WTC11 (cell line): ENCODE data around the gene TRAF2. TPM values are rescaled to one million over a fixed set of nuclear protein-coding genes. Genes with fewer than 3 reads are reported as not detected.

Source experiments
- ARID4B ChIP-seq: sonication (generic); formaldehyde crosslinking; IDR thresholded peaks from 2 replicates; pipeline ENCODE4 v1.8.0; 2023; ENCODE audit warnings: missing genetic modification reagents, mild to moderate bottlenecking, borderline replicate concordance
- ATF3 ChIP-seq: sonication (generic); formaldehyde crosslinking; conservative IDR thresholded peaks from 2 replicates; pipeline ENCODE4 v1.8.1; 2022; ENCODE audit warnings: mild to moderate bottlenecking, missing genetic modification reagents
- CREB1 ChIP-seq: sonication (generic); formaldehyde crosslinking; IDR thresholded peaks from 2 replicates; pipeline ENCODE4 v1.8.0; 2023; ENCODE audit warnings: mild to moderate bottlenecking, missing genetic modification reagents
- EMX1 ChIP-seq: fragments of 250-450 bp; sonication (Bioruptor Pico); IDR thresholded peaks from 2 replicates; pipeline ENCODE4 v1.8.0; 2021; ENCODE audit warnings: mild to moderate bottlenecking
- FOXJ3 ChIP-seq: sonication (generic); formaldehyde crosslinking; IDR thresholded peaks from 2 replicates; pipeline ENCODE4 v1.9.0; 2021; ENCODE audit warnings: missing genetic modification reagents, mild to moderate bottlenecking, borderline replicate concordance
- FOXP1 ChIP-seq: sonication (generic); formaldehyde crosslinking; IDR thresholded peaks from 2 replicates; pipeline ENCODE4 v1.8.0; 2022; ENCODE audit warnings: missing genetic modification reagents, mild to moderate bottlenecking, moderate library complexity, borderline replicate concordance
- GTF2I ChIP-seq: fragments of 250-450 bp; sonication (Bioruptor Pico); conservative IDR thresholded peaks from 2 replicates; pipeline ENCODE4 v1.4.0; 2021; ENCODE audit warnings: mild to moderate bottlenecking
- HMGXB4 ChIP-seq: sonication (generic); formaldehyde crosslinking; IDR thresholded peaks from 2 replicates; pipeline ENCODE4 v1.8.1; 2023; ENCODE audit warnings: mild to moderate bottlenecking, moderate library complexity, missing genetic modification reagents
- IRF2 ChIP-seq: sonication (generic); formaldehyde crosslinking; IDR thresholded peaks from 2 replicates; pipeline ENCODE4 v1.8.0; 2022; ENCODE audit warnings: low read depth, missing genetic modification reagents, borderline replicate concordance
- JAZF1 ChIP-seq: fragments of 250-450 bp; sonication (Bioruptor Pico); IDR thresholded peaks from 2 replicates; pipeline ENCODE4 v1.9.0; 2021; ENCODE audit warnings: moderate library complexity, mild to moderate bottlenecking, inconsistent platforms
- NR3C1 ChIP-seq: sonication (generic); formaldehyde crosslinking; conservative IDR thresholded peaks from 2 replicates; pipeline ENCODE4 v1.8.1; 2023; ENCODE audit warnings: low read depth, mild to moderate bottlenecking, missing genetic modification reagents
- OVOL2 ChIP-seq: fragments of 250-450 bp; sonication (Bioruptor Pico); IDR thresholded peaks from 2 replicates; pipeline ENCODE4 v1.9.0; 2021; ENCODE audit warnings: mild to moderate bottlenecking, borderline replicate concordance
- SMAD4 ChIP-seq: sonication (generic); formaldehyde crosslinking; IDR thresholded peaks from 2 replicates; pipeline ENCODE4 v1.8.0; 2022; ENCODE audit warnings: mild to moderate bottlenecking, missing genetic modification reagents
- SOX15 ChIP-seq: fragments of 250-450 bp; sonication (Bioruptor Pico); IDR thresholded peaks from 2 replicates; pipeline ENCODE4 v1.9.0; 2021; ENCODE audit warnings: mild to moderate bottlenecking
- SP1 ChIP-seq: sonication (generic); formaldehyde crosslinking; conservative IDR thresholded peaks from 2 replicates; pipeline ENCODE4 v1.8.1; 2022; ENCODE audit warnings: missing genetic modification reagents
- TEAD4 ChIP-seq: sonication (generic); formaldehyde crosslinking; IDR thresholded peaks from 2 replicates; pipeline ENCODE4 v1.8.0; 2022; ENCODE audit warnings: mild to moderate bottlenecking, missing genetic modification reagents
- ZBTB21 ChIP-seq: sonication (generic); formaldehyde crosslinking; IDR thresholded peaks from 2 replicates; pipeline ENCODE4 v1.8.1; 2023; ENCODE audit warnings: mild to moderate bottlenecking, missing genetic modification reagents, borderline replicate concordance
- ZNF232 ChIP-seq: sonication (generic); formaldehyde crosslinking; IDR thresholded peaks from 2 replicates; pipeline ENCODE4 v1.8.0; 2022; ENCODE audit warnings: mild to moderate bottlenecking, missing genetic modification reagents
- ZNF317 ChIP-seq: sonication (generic); formaldehyde crosslinking; IDR thresholded peaks from 2 replicates; pipeline ENCODE4 v1.8.1; 2023; ENCODE audit warnings: low read depth, mild to moderate bottlenecking, moderate library complexity, missing genetic modification reagents, borderline replicate concordance
- ZNF416 ChIP-seq: fragments of 250-450 bp; sonication (Bioruptor Pico); IDR thresholded peaks from 2 replicates; pipeline ENCODE4 v1.9.0; 2021; ENCODE audit warnings: mild to moderate bottlenecking, inconsistent platforms
- total RNA-seq: library from RNA; stranded (reverse); gene quantifications from 3 replicates; pipeline ENCODE4 v1.2.3, GENCODE V29; 2021
- TF ChIP-seq, protein P1 (sequence below): sonication (generic); formaldehyde crosslinking; IDR thresholded peaks from 2 replicates; pipeline ENCODE4 v1.8.1; 2022; ENCODE audit warnings: mild to moderate bottlenecking, moderate library complexity, missing genetic modification reagents
- TF ChIP-seq, protein P2 (sequence below): sonication (generic); formaldehyde crosslinking; IDR thresholded peaks from 2 replicates; pipeline ENCODE4 v1.8.0; 2022; ENCODE audit warnings: missing genetic modification reagents
- TF ChIP-seq, protein P3 (sequence below): fragments of 250-450 bp; sonication (Bioruptor Pico); IDR thresholded peaks from 2 replicates; pipeline ENCODE4 v1.9.0; 2021; ENCODE audit warnings: mild to moderate bottlenecking
- TF ChIP-seq, protein P4 (sequence below): sonication (generic); formaldehyde crosslinking; IDR thresholded peaks from 2 replicates; pipeline ENCODE4 v1.8.0; 2022; ENCODE audit warnings: mild to moderate bottlenecking, missing genetic modification reagents
- TF ChIP-seq, protein P5 (sequence below): sonication (generic); formaldehyde crosslinking; IDR thresholded peaks from 2 replicates; pipeline ENCODE4 v1.8.1; 2022; ENCODE audit warnings: missing genetic modification reagents, borderline replicate concordance

The TRAF2 gene
- total RNA-seq, 1 experiment from 2014 or later, result 55.0 TPM

GRCh38 chr9:136849038-136849959 lies 37.0 kb upstream of the TRAF2 start, which contains the start of gene PHPT1 (continued):
- TF ChIP-seq, protein P1, sequence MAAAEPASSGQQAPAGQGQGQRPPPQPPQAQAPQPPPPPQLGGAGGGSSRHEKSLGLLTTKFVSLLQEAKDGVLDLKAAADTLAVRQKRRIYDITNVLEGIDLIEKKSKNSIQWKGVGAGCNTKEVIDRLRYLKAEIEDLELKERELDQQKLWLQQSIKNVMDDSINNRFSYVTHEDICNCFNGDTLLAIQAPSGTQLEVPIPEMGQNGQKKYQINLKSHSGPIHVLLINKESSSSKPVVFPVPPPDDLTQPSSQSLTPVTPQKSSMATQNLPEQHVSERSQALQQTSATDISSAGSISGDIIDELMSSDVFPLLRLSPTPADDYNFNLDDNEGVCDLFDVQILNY (CRISPR knock-in tag), result peak; percentile 85; the same call in 1 of the 2 replicates
- TF ChIP-seq, protein P2, sequence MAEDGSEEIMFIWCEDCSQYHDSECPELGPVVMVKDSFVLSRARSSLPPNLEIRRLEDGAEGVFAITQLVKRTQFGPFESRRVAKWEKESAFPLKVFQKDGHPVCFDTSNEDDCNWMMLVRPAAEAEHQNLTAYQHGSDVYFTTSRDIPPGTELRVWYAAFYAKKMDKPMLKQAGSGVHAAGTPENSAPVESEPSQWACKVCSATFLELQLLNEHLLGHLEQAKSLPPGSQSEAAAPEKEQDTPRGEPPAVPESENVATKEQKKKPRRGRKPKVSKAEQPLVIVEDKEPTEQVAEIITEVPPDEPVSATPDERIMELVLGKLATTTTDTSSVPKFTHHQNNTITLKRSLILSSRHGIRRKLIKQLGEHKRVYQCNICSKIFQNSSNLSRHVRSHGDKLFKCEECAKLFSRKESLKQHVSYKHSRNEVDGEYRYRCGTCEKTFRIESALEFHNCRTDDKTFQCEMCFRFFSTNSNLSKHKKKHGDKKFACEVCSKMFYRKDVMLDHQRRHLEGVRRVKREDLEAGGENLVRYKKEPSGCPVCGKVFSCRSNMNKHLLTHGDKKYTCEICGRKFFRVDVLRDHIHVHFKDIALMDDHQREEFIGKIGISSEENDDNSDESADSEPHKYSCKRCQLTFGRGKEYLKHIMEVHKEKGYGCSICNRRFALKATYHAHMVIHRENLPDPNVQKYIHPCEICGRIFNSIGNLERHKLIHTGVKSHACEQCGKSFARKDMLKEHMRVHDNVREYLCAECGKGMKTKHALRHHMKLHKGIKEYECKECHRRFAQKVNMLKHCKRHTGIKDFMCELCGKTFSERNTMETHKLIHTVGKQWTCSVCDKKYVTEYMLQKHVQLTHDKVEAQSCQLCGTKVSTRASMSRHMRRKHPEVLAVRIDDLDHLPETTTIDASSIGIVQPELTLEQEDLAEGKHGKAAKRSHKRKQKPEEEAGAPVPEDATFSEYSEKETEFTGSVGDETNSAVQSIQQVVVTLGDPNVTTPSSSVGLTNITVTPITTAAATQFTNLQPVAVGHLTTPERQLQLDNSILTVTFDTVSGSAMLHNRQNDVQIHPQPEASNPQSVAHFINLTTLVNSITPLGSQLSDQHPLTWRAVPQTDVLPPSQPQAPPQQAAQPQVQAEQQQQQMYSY (CRISPR knock-in tag), result peak; percentile 88
- 0 out of 2 replicates have a peak, but pooled peaks have one; percentile 32 for TF ChIP-seq ZNF232 (CRISPR knock-in tag)
- no peak for TF ChIP-seq TEAD4 (CRISPR knock-in tag)
- no peak; the same call in 1 of the 2 replicates for TF ChIP-seq OVOL2 (CRISPR knock-in tag)
- peak; percentile 82; the same call in 1 of the 2 replicates for TF ChIP-seq ARID4B
- no peak for TF ChIP-seq SOX15
- peak; percentile 30; the same call in 1 of the 2 replicates for TF ChIP-seq HMGXB4 (CRISPR knock-in tag)
- peak; percentile 78 for TF ChIP-seq SP1
- no peak for TF ChIP-seq FOXJ3
- no peak for TF ChIP-seq ZNF317 (CRISPR knock-in tag)
- TF ChIP-seq SMAD4 (CRISPR knock-in tag), result no peak
- peak; percentile 94 for TF ChIP-seq ATF3
- TF ChIP-seq FOXP1 (CRISPR knock-in tag), result no peak
- TF ChIP-seq, protein P3, sequence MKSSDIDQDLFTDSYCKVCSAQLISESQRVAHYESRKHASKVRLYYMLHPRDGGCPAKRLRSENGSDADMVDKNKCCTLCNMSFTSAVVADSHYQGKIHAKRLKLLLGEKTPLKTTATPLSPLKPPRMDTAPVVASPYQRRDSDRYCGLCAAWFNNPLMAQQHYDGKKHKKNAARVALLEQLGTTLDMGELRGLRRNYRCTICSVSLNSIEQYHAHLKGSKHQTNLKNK, result peak; percentile 66; the same call in 1 of the 2 replicates
- TF ChIP-seq CREB1 (CRISPR knock-in tag), result no peak
- no peak for TF ChIP-seq GTF2I (CRISPR knock-in tag)
- TF ChIP-seq ZNF416 (CRISPR knock-in tag), result 0 out of 2 replicates have a peak, but pooled peaks have one; percentile 81
- TF ChIP-seq, protein P4, sequence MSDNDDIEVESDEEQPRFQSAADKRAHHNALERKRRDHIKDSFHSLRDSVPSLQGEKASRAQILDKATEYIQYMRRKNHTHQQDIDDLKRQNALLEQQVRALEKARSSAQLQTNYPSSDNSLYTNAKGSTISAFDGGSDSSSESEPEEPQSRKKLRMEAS (CRISPR knock-in tag), result peak; percentile 93
- TF ChIP-seq NR3C1, result no peak
- TF ChIP-seq, protein P5, sequence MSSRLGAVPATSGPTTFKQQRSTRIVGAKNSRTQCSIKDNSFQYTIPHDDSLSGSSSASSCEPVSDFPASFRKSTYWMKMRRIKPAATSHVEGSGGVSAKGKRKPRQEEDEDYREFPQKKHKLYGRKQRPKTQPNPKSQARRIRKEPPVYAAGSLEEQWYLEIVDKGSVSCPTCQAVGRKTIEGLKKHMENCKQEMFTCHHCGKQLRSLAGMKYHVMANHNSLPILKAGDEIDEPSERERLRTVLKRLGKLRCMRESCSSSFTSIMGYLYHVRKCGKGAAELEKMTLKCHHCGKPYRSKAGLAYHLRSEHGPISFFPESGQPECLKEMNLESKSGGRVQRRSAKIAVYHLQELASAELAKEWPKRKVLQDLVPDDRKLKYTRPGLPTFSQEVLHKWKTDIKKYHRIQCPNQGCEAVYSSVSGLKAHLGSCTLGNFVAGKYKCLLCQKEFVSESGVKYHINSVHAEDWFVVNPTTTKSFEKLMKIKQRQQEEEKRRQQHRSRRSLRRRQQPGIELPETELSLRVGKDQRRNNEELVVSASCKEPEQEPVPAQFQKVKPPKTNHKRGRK, result no peak
- no peak for TF ChIP-seq JAZF1 (CRISPR knock-in tag)
- TF ChIP-seq ZBTB21, result peak; percentile 15; the same call in 1 of the 2 replicates
- TF ChIP-seq IRF2, result no peak
- no peak for TF ChIP-seq EMX1 (CRISPR knock-in tag)
